Stimulated activated CD4-positive, alpha-beta T cell treated with anti-CD3 and anti-CD28 coated beads, Interleukin-4, amount 100 ng/mL, for 1 hour (primary cell): ENCODE data around the gene LRRFIP2.

Experiments used
- DNase-seq: peaks from one replicate; pipeline ENCODE4 v3.0.0-alpha.2; 2020

LRRFIP2 gene

GRCh38 chr3:37114251-37115145 is 59.9 kb downstream of the LRRFIP2 start:
- no peak for DNase-seq

- DNase-seq, result no peak
These were observed 61.4 kb downstream of the LRRFIP2 start for GRCh38 chr3:37112987-37113386.

- no peak for DNase-seq
These were observed 63.2 kb downstream of the LRRFIP2 start for GRCh38 chr3:37111199-37111598.

GRCh38 chr3:37107846-37108245 is 66.5 kb downstream of the LRRFIP2 start:
- no peak for DNase-seq

GRCh38 chr3:37103103-37103808 is 71.1 kb downstream of the LRRFIP2 start:
- no peak for DNase-seq

GRCh38 chr3:37100411-37100810 is 74.0 kb downstream of the LRRFIP2 start:
- DNase-seq, result no peak

- DNase-seq, result no peak
These were observed 74.9 kb downstream of the LRRFIP2 start for GRCh38 chr3:37099469-37099868.

GRCh38 chr3:37098884-37099283 is 75.5 kb downstream of the LRRFIP2 start:
- DNase-seq, result no peak

GRCh38 chr3:37097776-37098175 is 76.6 kb downstream of the LRRFIP2 start:
- DNase-seq, result no peak

- no peak for DNase-seq
These were observed 77.4 kb downstream of the LRRFIP2 start for GRCh38 chr3:37096975-37097374.

GRCh38 chr3:37096288-37096687 is 78.1 kb downstream of the LRRFIP2 start:
- no peak for DNase-seq

GRCh38 chr3:37094636-37095035 is 79.7 kb downstream of the LRRFIP2 start:
- no peak for DNase-seq

GRCh38 chr3:37093481-37093880 is 80.9 kb downstream of the LRRFIP2 start:
- DNase-seq, result no peak

- DNase-seq, result no peak
These were observed 81.9 kb downstream of the LRRFIP2 start for GRCh38 chr3:37092484-37092883.

GRCh38 chr3:37087870-37088269 is 86.5 kb downstream of the LRRFIP2 start:
- no peak for DNase-seq

GRCh38 chr3:37086918-37087317 is 87.5 kb downstream of the LRRFIP2 start:
- no peak for DNase-seq

- no peak for DNase-seq
These were observed 92.1 kb downstream of the LRRFIP2 start for GRCh38 chr3:37082317-37082716.

GRCh38 chr3:37075955-37076354 is 98.4 kb downstream of the LRRFIP2 start:
- DNase-seq, result no peak

- DNase-seq, result no peak
These were observed 100.2 kb downstream of the LRRFIP2 start for GRCh38 chr3:37074178-37074577.

- DNase-seq, result no peak
These were observed 101.5 kb downstream of the LRRFIP2 start for GRCh38 chr3:37072892-37073291.

- DNase-seq, result no peak
These were observed 102.5 kb downstream of the LRRFIP2 start for GRCh38 chr3:37071921-37072320.

- DNase-seq, result no peak
These were observed 106.4 kb downstream of the LRRFIP2 start for GRCh38 chr3:37068031-37068430.

- DNase-seq, result no peak
These were observed 106.8 kb downstream of the LRRFIP2 start for GRCh38 chr3:37067577-37067976.

GRCh38 chr3:37064747-37065146 is 109.6 kb downstream of the LRRFIP2 start:
- no peak for DNase-seq
